Stromal cell of bone marrow (primary cell): ENCODE measurements around the gene PRKG2.
"Not testable (repeated sequence)": the region's sequence is repeated elsewhere in the genome, so short reads cannot be mapped to it uniquely, and the experiment has no call there.

Experiments
- DNase-seq: peaks from one replicate; pipeline ENCODE4 v3.0.0-alpha.2; 2012; ENCODE audit warnings: low read depth

Gene PRKG2

DNA sequence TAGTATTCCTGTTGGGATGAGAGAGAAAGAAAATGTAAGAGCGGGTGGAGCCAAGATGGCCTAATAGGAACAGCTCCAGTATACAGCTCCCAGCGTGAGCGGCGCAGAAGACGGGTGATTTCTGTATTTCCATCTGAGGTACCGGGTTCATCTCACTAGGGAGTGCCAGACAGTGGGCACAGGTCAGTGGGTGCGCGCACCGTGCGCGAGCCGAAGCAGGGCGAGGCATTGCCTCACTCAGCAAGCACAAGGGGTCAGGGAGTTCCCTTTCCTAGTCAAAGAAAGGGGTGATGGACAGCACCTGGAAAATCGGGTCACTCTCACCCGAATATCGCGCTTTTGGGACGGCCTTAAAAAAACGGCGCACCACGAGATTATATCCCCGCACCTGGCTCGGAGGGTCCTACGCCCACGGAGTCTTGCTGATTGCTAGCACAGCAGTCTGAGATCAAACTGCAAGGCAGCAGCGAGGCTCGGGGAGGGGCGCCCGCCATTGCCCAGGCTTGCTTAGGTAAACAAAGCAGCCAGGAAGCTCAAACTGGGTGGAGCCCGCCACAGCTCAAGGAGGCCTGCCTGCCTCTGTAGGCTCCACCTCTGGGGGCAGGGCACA lies 61.2 kb downstream of the PRKG2 start:
- not testable (repeated sequence) for DNase-seq

DNA sequence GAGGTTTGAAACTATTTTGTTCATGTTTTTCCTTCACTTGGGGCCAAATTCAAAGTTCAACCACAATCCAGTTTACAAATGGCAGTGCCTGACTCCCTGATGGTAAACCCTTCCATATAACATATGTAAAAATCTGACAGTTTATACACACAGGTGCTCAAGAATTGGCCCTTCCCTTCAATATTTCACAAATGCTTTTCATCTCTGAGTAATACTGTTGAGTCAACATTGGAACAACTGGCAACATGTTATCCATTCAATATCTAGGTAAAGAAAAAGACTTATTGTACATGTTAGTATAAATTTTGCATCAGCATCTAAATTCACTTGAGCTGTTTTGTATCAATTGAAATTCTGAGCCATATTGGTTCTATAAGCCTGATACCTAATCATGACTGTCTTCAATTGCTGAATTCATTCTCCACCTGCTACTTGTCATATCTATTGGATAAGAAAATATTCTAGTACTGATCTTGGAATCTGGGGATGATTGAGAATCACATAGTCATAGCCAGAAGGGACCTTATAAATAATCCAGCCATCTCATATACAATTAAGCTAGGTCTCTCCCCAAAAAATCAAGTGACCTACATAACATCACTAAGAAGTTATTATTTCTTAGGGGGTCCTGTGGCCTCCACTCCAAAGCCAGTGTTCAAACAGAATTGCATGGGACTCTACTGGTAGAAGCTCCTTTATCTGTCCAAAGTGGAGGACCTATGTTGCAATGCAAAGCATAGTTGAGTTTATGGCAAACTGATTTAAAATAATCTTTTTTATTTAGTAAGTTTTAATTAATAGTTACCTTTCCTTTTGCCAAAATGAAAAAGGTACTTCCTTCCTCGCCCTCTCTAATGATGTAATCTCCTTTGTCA lies 61.9 kb downstream of the PRKG2 start:
- no peak for DNase-seq

DNA sequence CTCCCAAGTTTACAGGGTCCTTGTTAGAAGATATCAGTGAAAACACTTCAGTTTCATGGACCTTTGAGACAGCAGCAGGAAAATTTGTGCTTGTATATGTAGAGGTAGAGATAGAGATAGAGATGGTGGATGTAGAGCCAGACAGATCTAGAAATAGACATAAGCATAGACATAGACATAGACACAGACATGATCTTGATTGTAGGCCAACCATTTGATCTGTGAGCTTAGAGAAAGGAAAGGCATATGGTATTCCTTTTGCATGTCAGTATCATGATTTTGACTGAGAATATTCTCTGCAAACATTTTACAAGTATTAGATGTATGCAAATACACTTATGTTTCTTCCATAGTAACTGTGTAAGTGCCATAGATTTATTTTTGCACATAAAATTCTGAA lies 65.0 kb downstream of the PRKG2 start:
- DNase-seq: no peak

- DNase-seq: no peak
Measured at GRCh38 chr4:81148576-81148975, 66.4 kb downstream of the PRKG2 start.

DNA sequence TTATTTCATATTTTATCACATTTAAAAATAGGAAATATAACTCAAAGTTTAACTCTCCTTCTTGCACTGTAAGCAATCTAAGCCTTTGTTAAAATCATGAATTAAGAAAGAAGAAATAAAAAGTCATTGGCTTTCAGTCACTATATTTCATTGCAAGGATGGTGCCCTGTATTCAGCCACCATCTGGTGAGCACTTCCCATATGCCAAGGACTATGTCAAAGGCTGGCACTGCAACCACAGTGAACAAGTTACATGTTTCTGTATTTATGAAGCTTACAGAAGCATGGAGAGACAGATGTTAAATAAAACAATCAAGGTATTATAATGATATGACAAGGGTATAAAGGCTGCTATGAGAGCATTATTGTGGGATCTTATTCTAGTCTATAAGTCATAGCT lies 68.6 kb downstream of the PRKG2 start:
- DNase-seq: no peak

GRCh38 chr4:81143183-81143582 lies 71.8 kb downstream of the PRKG2 start:
- DNase-seq: no peak

- DNase-seq: peak; percentile 17
Measured at GRCh38 chr4:81142744-81143143, 72.3 kb downstream of the PRKG2 start.

- no peak for DNase-seq
Measured at GRCh38 chr4:81137894-81138293, 77.1 kb downstream of the PRKG2 start.

- no peak for DNase-seq
Measured at GRCh38 chr4:81137446-81137845, 77.6 kb downstream of the PRKG2 start.

- DNase-seq: peak; percentile 89
Measured at GRCh38 chr4:81136161-81136905, 78.7 kb downstream of the PRKG2 start.

DNA sequence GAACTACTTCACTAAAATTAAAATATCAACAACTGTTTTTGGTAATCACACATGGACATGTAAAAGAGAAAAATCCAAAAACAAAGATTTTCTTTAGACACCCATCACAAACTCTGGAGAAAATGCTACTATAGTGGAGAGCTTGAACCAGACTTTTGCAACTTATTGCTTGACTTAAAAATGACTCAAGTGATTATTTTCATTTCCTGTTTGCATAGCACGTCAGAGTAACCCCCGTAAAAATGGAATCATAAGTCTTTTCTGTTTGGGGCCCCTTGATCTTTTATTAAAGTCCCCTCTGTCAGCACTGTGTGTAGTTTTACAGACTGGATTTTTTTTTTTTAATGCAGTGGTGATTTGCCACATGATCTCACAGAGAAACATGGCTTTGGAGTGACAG lies 79.5 kb downstream of the PRKG2 start:
- no peak for DNase-seq

GRCh38 chr4:81131563-81131962 lies 83.5 kb downstream of the PRKG2 start:
- no peak for DNase-seq

- DNase-seq: no peak
Measured at GRCh38 chr4:81131066-81131465, 84.0 kb downstream of the PRKG2 start.

GRCh38 chr4:81130569-81130968 lies 84.5 kb downstream of the PRKG2 start:
- no peak for DNase-seq

GRCh38 chr4:81120055-81120454 lies 95.0 kb downstream of the PRKG2 start:
- DNase-seq: no peak

DNA sequence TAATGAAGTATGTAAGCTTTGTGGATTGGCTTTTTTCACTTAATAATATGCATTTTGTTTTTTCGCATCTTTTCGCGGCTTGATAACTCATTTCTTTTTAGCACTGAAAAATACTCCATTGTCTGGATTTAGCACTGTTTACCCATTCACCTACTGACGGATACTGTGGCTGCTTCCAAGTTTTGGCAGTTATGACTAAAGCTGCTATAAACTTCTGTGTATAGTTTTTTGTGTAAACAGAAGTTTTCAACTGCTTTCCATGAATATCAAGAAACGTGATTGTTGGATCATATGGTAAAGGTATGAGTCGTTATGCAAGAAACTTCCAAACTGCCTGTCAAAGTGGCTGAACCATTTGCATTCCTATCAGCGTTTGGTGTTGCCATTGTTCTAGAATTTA lies 96.9 kb downstream of the PRKG2 start:
- no peak for DNase-seq

GRCh38 chr4:81116566-81116965 lies 98.5 kb downstream of the PRKG2 start:
- DNase-seq: no peak

DNA sequence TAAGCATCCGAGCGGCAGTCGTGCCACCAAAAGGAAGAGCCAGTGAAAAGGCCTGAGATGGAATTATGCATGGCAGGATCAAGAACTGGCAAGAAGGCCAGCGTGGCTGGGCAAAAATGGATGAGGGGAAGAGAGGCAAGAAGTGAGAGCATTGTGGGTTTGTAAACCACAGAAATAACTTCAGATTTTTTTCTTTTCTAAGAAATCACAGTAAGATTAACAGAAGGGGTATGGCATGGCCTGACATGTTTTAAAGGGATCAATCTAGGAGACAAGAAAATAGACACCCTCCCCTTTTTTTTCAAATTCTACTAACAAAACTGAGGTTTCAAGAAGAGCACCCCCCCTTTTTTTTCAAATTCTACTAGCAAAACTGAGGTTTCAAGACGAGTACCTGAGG lies 102.0 kb downstream of the PRKG2 start:
- DNase-seq: no peak

GRCh38 chr4:81109356-81109755 lies 105.7 kb downstream of the PRKG2 start:
- no peak for DNase-seq

- no peak for DNase-seq
Measured at GRCh38 chr4:81106150-81106549, 108.9 kb downstream of the PRKG2 start.

- DNase-seq: no peak
Measured at GRCh38 chr4:81102107-81102506, 112.9 kb downstream of the PRKG2 start.

DNA sequence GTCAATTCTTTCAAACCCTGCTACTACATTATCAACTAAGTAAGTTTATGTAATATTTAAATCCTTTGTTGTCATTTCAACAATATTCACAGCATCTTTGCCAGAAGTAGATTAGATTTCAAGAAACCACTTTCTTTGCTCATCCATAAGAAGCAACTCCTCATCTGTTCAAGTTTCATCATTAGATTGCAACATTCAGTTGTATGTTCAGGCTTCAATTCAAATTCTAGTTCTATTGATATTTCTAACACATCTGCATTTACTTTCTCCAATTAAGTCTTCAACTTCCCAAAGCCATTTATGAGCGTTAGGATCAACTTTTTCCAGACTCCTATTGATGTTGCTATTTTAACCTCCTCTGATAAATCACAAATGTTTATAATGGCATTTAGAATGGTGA lies 118.5 kb downstream of the PRKG2 start:
- DNase-seq: no peak

GRCh38 chr4:81095389-81095788 lies 119.6 kb downstream of the PRKG2 start:
- no peak for DNase-seq
